Fibroblast of skin of right biceps (primary cell): Measurements from ENCODE around the gene OR5K2.

ENCODE experiments used
- DNase-seq: peaks from one replicate; pipeline ENCODE4 v3.0.0-alpha.2; 2013

The OR5K2 gene

GRCh38 chr3:98525494-98525893 lies 28.0 kb downstream of the OR5K2 start:
- DNase-seq, result no peak

- no peak for DNase-seq
Observed at GRCh38 chr3:98528474-98529346, 31.2 kb downstream of the OR5K2 start.

- DNase-seq, result no peak
Observed at GRCh38 chr3:98529856-98530459, 32.5 kb downstream of the OR5K2 start.

- no peak for DNase-seq
Observed at GRCh38 chr3:98530676-98531075, 33.2 kb downstream of the OR5K2 start.

GRCh38 chr3:98531622-98532274 lies 34.3 kb downstream of the OR5K2 start, which contains the start of gene GPR15:
TSS of gene GPR15 (plus strand) at chr3:98531978. CDS start at chr3:98532034, 56 bp downstream.
- DNase-seq, result no peak

GRCh38 chr3:98532275-98532637 lies 34.8 kb downstream of the OR5K2 start:
- DNase-seq, result no peak

- DNase-seq, result no peak
Observed at GRCh38 chr3:98532709-98533571, 35.5 kb downstream of the OR5K2 start.

- no peak for DNase-seq
Observed at GRCh38 chr3:98534168-98534567, 36.7 kb downstream of the OR5K2 start.

- DNase-seq, result no peak
Observed at GRCh38 chr3:98534734-98535133, 37.3 kb downstream of the OR5K2 start.

GRCh38 chr3:98536456-98537017 lies 39.1 kb downstream of the OR5K2 start:
- DNase-seq, result no peak

- no peak for DNase-seq
Observed at GRCh38 chr3:98540346-98540745, 42.9 kb downstream of the OR5K2 start.

GRCh38 chr3:98541695-98542094 lies 44.2 kb downstream of the OR5K2 start:
- no peak for DNase-seq

- DNase-seq, result no peak
Observed at GRCh38 chr3:98542623-98543022, 45.1 kb downstream of the OR5K2 start.

- DNase-seq, result no peak
Observed at GRCh38 chr3:98545940-98546339, 48.5 kb downstream of the OR5K2 start.
